CD14-positive monocyte (primary cell): ENCODE data around the gene MUC6. TPM values are rescaled to one million over a fixed set of nuclear protein-coding genes. Genes with fewer than 3 reads are reported as not detected.

ENCODE experiments used
- DNase-seq, 3 donors: peaks; one replicate each; pipeline ENCODE4 v3.0.0-alpha.2; 2011 to 2022
- H2AFZ ChIP-seq: 2 replicates; pipeline ENCODE4 v1.6.0; 2012; ENCODE audit warnings: mild to moderate bottlenecking, low read depth, low read length, inconsistent platforms; ENCODE audit not compliant: insufficient read depth, poor library complexity, severe bottlenecking
- H3K27ac ChIP-seq, 2 donors: 1 replicate in 1 of 2; 2 replicates in 1 of 2; pipeline ENCODE4 v1.5.1; 2012 to 2013; ENCODE audit warnings: low read length in 2 of 2, control low read depth in 1 of 2, inconsistent platforms in 1 of 2, low read depth in 1 of 2, mild to moderate bottlenecking in 1 of 2
- H3K27me3 ChIP-seq, 2 donors: one replicate each; pipeline versions ENCODE4 v1.6.0 to v1.6.1; 2011 to 2013; ENCODE audit warnings: low read length in 2 of 2; ENCODE audit not compliant: control insufficient read depth in 2 of 2, insufficient read depth in 2 of 2
- H3K36me3 ChIP-seq, 2 donors: replicated peaks in 1 of 2; 1 replicate in 1 of 2; 2 replicates in 1 of 2; pipeline versions ENCODE4 v1.5.1 to v1.6.1; 2012 to 2013; ENCODE audit warnings: low read length in 2 of 2, control low read depth in 1 of 2, inconsistent platforms in 1 of 2, mild to moderate bottlenecking in 1 of 2; ENCODE audit not compliant: insufficient read depth in 2 of 2, control insufficient read depth in 1 of 2
- H3K4me1 ChIP-seq, 2 donors: 1 replicate in 1 of 2; 2 replicates in 1 of 2; pipeline versions ENCODE4 v1.5.1 to v1.6.1; 2012 to 2013; ENCODE audit warnings: low read length in 2 of 2, control low read depth in 1 of 2, inconsistent platforms in 1 of 2, mild to moderate bottlenecking in 1 of 2, moderate library complexity in 1 of 2; ENCODE audit not compliant: insufficient read depth in 2 of 2, control insufficient read depth in 1 of 2
- H3K4me2 ChIP-seq: replicated peaks from 2 replicates; pipeline ENCODE3; 2012; ENCODE audit warnings: low read length, moderate library complexity, mild to moderate bottlenecking; ENCODE audit not compliant: poor library complexity, severe bottlenecking; ENCODE audit errors: extremely low read depth
- H3K4me3 ChIP-seq, 3 experiments: fragments of 200-600 bp in 1 of 3; sonication (generic) in 1 of 3; replicated peaks in 1 of 3; 1 replicate in 2 of 3; 2 replicates in 1 of 3; pipeline ENCODE4 v1.5.1; 2011 to 2013; ENCODE audit warnings: low read length in 3 of 3, mild to moderate bottlenecking in 3 of 3, control low read depth in 2 of 3, low read depth in 2 of 3, inconsistent platforms in 1 of 3, moderate library complexity in 1 of 3
- H3K79me2 ChIP-seq: 2 replicates; pipeline ENCODE4 v1.6.0; 2012; ENCODE audit warnings: mild to moderate bottlenecking, control low read depth, inconsistent platforms, low read length, moderate library complexity; ENCODE audit not compliant: insufficient read depth
- H3K9ac ChIP-seq: 2 replicates; pipeline ENCODE4 v1.6.0; 2017; ENCODE audit warnings: low read length, mild to moderate bottlenecking; ENCODE audit not compliant: insufficient read depth, poor library complexity, severe bottlenecking
- H3K9me3 ChIP-seq, 2 donors: replicated peaks in 1 of 2; 1 replicate in 1 of 2; 2 replicates in 1 of 2; pipeline versions ENCODE4 v1.5.1 to v1.6.1; 2012 to 2013; ENCODE audit warnings: low read length in 2 of 2, control low read depth in 1 of 2; ENCODE audit not compliant: control insufficient read depth in 1 of 2, insufficient read depth in 1 of 2
- H4K20me1 ChIP-seq: 2 replicates; pipeline ENCODE4 v1.6.0; 2012; ENCODE audit warnings: mild to moderate bottlenecking, low read length, control low read depth, moderate library complexity; ENCODE audit not compliant: insufficient read depth
- H3K27ac Mint-ChIP-seq, 7 donors: one replicate each; pipeline ENCODE4 v1.8.0; 2020; ENCODE audit warnings: mild to moderate bottlenecking in 7 of 7, mixed read lengths in 7 of 7, moderate library complexity in 6 of 7, inconsistent platforms in 2 of 7
- H3K27me3 Mint-ChIP-seq, 3 donors: one replicate each; pipeline ENCODE4 v1.8.0; 2021 to 2022; ENCODE audit warnings: low read depth in 3 of 3, mild to moderate bottlenecking in 3 of 3, mixed read lengths in 3 of 3, moderate library complexity in 3 of 3, inconsistent platforms in 1 of 3
- H3K36me3 Mint-ChIP-seq, 2 donors: one replicate each; pipeline ENCODE4 v1.8.0; 2020; ENCODE audit warnings: mixed read lengths in 2 of 2, inconsistent platforms in 1 of 2, mild to moderate bottlenecking in 1 of 2
- H3K4me1 Mint-ChIP-seq: one replicate; pipeline ENCODE4 v1.8.0; 2020; ENCODE audit warnings: mild to moderate bottlenecking, mixed read lengths
- H3K4me3 Mint-ChIP-seq, 2 donors: one replicate each; pipeline ENCODE4 v1.8.0; 2020; ENCODE audit warnings: mild to moderate bottlenecking in 2 of 2, mixed read lengths in 2 of 2, moderate library complexity in 1 of 2
- H3K9me3 Mint-ChIP-seq, 7 donors: one replicate each; pipeline ENCODE4 v1.8.0; 2020 to 2022; ENCODE audit warnings: mixed read lengths in 7 of 7, mild to moderate bottlenecking in 6 of 7, moderate library complexity in 6 of 7, inconsistent platforms in 2 of 7
- CTCF ChIP-seq: fragments of 200-600 bp; IDR thresholded peaks from one replicate; pipeline ENCODE4 v1.8.0; 2022; ENCODE audit warnings: antibody characterized with exemption, mild to moderate bottlenecking
- WGBS: methylation state at CpG from one replicate; pipeline ENCODE4 v1.1.5; 2013; ENCODE audit warnings: missing lambda C conversion rate; ENCODE audit not compliant: insufficient coverage; 5-methylcytosine and 5-hydroxymethylcytosine counted together
- intact Hi-C, 2 donors: fragments of 100-400 bp; cut with micrococcal nuclease; formaldehyde crosslinking; loops; one replicate each; pipeline versions ENCODE4 v1.15.0 to v1.15.1; 2023
- polyA plus RNA-seq, 3 donors: library from polyadenylated mRNA; depleted of rRNA in 1 of 3; unstranded in 2 of 3; stranded (reverse) in 1 of 3; fragments of 300-500 nt in 2 of 3; fragments of >200 nt in 1 of 3; fragmentation: Illumina TruSeq in 2 of 3; gene quantifications; 1 replicate in 2 of 3; 2 replicates in 1 of 3; pipeline ENCODE4 v1.2.3, GENCODE V29; 2012 to 2021

The MUC6 gene
- polyA plus RNA-seq, 3 donors: not detected

GRCh38 chr11:1038921-1039320 lies 2.4 kb upstream of the MUC6 start:
- H3K36me3 ChIP-seq: no peaks in the 10 kb centered on the region
- no peak overlapping the region for H3K4me3 ChIP-seq
- 97% methylated on average over 12 of the region's 12 CpGs for WGBS
- no peaks in the 10 kb centered on the region for H3K79me2 ChIP-seq
- no peaks in the 10 kb centered on the region for H3K36me3 Mint-ChIP-seq
- H3K4me1 ChIP-seq: no peaks in the 10 kb centered on the region
- no peak overlapping the region for H3K27ac Mint-ChIP-seq
- no peak overlapping the region for H3K9ac ChIP-seq
- H3K4me3 Mint-ChIP-seq: no peak overlapping the region
- DNase-seq: no peak
- no peaks in the 10 kb centered on the region for H3K27me3 ChIP-seq
- intact Hi-C loops: no loop called here
- peaks cover 2 to 6% (median 4%) of the 10 kb centered on the region in 3 donors for H3K27me3 Mint-ChIP-seq
- no peaks in the 10 kb centered on the region for H3K4me1 Mint-ChIP-seq
- no peak overlapping the region for H3K27ac ChIP-seq
- H4K20me1 ChIP-seq: no peaks in the 10 kb centered on the region
- no peaks in the 10 kb centered on the region for H3K9me3 Mint-ChIP-seq
- H3K9me3 ChIP-seq: no peaks in the 10 kb centered on the region
- no peak overlapping the region for H3K4me2 ChIP-seq
- TF ChIP-seq CTCF: no peak
- H2AFZ ChIP-seq: no peak overlapping the region

GRCh38 chr11:1038361-1038760 lies 1.8 kb upstream of the MUC6 start:
- Histone ChIP-seq H2AFZ (no peak overlapping the region), H3K4me1 (no peaks in the 10 kb centered on the region), H3K4me3 (no peak overlapping the region), H3K27me3 (no peaks in the 10 kb centered on the region), H3K9ac (no peak overlapping the region), H3K79me2 (no peaks in the 10 kb centered on the region), H3K4me2 (no peak overlapping the region), H3K9me3 (no peaks in the 10 kb centered on the region), H4K20me1 (no peaks in the 10 kb centered on the region), H3K36me3 (no peaks in the 10 kb centered on the region), H3K27ac (no peak overlapping the region)
- intact Hi-C loops: no loop called here
- H3K4me3 Mint-ChIP-seq: no peak overlapping the region
- no peak for TF ChIP-seq CTCF
- no peaks in the 10 kb centered on the region for H3K9me3 Mint-ChIP-seq
- peaks cover under 1 to 4% (median 4%) of the 10 kb centered on the region in 3 donors for H3K27me3 Mint-ChIP-seq
- no peak overlapping the region for H3K27ac Mint-ChIP-seq
- H3K36me3 Mint-ChIP-seq: no peaks in the 10 kb centered on the region
- 93% methylated on average over 10 of the region's 10 CpGs for WGBS
- H3K4me1 Mint-ChIP-seq: no peaks in the 10 kb centered on the region
- DNase-seq: no peak
